ENCODE results near the gene MLXIP.
"Not testable (repeated sequence)": the region's sequence is repeated elsewhere in the genome, so short reads cannot be mapped to it uniquely, and the experiment has no call there.

Gene MLXIP

DNA sequence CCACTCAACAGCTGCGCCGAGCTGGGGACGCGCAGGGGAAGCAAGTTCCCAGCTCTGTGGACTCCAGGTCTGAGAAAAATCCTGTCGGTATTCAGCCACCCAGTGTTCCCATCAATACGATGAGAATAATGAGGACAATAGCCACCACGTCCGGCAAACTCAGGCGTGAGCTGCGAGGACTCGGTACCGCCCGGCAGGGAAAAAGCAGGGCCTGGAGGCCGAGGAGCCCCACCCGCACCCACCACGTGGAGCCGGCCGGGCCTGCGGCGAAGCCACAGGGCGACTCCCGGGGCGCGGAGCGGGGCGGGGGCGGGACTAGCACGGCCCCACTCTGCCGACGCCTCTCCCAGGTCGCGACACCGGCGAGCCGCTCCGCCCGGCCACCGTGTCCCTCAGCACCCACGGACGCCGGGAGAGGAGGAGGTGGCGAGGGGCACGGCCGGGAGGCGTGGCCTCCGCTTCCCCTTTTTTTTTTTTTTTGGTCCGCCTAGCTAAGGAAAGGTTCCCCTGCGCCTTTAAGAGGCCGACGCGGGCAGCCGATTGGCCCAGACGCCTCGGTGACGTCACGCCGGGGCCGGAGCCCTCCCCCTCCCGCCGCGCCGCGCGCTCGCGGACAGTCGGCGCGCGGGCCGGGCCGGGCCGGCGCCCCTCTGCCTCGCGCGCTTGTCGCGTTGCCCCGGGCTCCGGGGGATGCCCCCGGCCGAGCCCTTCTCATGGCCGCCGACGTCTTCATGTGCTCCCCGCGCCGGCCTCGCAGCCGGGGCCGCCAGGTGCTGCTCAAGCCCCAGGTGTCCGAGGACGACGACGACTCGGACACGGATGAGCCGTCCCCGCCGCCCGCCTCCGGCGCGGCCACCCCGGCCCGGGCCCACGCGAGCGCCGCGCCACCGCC lies at the start of gene MLXIP:
Gene MLXIP, plus strand, starts transcription at position 616 of the 892 bp plus-strand sequence. Its CDS starts 98 bp downstream, at position 714.
- peak; percentile 84 for DNase-seq

GRCh38 chr12:122028905-122029560 lies 49.5 kb upstream of the MLXIP start:
- no peak for DNase-seq

DNA sequence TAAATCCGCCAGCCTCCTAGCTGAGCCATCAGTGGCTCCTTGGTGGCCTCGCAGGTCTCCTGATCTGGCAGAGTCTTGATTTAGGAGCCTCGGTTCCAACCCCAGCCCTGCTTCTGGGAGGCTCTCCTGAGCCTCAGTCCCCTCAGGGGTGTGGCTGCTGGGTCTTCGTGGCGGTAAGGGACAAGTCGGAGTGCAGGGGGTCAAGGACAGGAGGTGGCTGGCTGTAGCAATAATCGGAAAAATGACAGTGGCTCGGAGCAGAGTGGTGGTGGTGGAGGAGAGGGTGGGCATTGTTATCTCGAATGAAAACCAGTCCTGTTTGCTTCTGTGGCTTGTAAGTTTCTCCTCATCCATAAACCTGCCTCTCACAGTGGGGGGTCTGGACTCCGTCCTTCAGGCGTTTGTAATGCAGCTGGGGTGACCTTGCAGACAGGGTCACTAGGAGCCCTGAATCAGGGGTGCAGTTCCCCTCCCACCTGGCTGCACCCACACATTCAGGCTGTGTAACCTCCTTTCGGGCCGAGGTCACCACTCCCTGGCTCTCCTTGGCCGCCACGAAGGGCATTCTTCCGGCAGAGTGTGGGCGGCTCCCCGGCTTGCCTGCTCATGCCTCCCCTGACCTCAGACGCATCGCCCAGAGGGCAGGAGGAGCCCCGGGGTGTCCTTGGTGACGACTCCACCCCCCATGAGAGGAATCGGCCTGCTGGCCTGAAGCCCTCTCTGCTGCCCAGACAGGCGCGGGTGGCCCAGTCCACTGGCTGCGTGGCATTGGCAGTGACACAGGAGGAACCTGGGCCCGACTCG lies 48.7 kb upstream of the MLXIP start:
- no peak for DNase-seq

DNA sequence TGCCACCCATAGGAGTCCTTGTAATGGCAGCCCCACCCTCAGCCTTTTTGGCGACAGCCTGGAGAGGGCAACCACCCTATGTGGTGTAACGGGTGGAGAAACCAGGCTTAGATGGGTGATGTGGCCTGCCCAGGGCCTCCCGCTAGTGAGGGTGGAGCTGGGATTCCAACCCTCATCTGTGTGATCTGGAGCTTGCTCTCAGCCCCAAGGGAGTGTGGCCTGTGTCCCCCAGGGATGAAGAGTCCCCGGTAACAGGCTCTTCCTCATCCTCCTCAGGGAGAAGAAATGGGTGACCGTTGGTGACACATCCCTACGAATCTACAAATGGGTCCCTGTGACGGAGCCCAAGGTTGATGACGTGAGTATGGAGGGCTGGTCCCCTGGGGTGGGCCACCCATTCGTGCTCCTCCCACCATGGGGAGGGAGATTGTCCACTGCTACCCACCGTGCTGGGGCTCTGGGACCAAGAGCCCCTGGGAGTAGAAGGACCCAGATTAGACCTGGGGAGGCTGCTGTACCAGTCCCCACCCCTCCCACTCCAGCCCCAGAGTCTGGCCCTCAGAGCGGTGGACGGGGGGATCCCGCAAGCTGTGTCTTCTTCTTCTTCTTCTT lies 48.0 kb upstream of the MLXIP start:
- no peak for DNase-seq

DNA sequence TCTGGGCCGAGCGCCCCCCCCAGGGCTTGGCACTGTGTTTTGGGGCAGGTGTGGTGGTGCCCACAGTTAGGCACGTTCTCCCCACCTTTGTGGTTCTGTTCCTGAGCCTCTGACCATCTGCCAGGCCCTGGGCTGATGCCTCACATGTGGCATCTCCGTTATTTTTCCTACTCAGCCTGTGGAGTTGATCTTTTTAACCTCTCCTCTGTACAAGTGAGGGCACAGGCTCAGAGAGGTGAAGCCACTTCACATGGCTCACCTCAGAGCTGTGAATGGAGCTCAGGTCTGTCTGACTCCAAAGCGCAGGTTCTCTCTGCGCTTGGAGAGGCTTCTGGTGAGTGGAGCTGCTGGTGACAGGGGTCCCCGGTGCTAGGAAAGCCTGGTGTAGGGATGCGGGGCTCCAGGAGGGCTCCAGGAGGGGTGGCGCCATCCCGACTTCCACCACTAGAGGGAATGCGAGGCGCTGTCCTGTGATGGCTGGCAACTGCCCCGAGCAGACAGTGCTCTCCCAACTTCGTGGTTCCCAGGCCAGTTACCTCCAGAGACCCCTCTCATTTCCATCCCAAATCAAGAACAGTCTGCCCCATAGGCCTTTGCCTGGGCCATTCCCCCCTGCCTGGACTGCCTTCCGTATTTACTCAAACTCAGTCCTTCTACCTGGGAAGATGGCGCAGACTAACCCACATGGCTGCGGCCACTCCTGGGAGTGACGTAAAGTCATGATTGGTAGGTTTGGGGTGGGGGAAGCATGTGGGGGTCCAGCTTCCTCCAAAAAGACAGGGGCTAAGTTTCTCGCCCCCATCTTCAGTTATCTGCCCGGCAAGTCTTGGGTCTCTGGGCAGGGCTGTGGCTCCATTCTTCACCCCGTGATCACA lies 47.0 kb upstream of the MLXIP start:
- no peak for DNase-seq

DNA sequence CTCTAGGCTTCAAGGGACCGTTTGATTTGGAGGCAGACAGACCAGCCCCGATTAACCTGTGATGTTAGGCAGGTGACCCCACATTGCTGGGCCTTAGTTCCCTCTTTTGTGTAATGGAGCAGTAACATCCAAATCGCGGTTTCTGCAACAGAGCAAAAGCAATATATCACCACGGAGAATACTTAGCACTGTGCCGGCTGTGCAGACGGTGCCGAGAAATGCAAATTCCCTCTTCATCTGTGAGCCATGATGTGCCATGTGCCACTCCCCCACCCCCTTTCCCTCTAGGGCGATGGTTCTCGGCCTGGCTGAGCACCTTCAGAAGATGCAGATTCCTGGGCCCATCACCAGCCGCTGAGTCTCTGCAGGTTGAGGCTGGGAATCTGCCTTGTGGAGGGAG lies 46.0 kb upstream of the MLXIP start:
- DNase-seq = no peak

GRCh38 chr12:122035292-122035691 lies 43.3 kb upstream of the MLXIP start:
- DNase-seq = no peak

DNA sequence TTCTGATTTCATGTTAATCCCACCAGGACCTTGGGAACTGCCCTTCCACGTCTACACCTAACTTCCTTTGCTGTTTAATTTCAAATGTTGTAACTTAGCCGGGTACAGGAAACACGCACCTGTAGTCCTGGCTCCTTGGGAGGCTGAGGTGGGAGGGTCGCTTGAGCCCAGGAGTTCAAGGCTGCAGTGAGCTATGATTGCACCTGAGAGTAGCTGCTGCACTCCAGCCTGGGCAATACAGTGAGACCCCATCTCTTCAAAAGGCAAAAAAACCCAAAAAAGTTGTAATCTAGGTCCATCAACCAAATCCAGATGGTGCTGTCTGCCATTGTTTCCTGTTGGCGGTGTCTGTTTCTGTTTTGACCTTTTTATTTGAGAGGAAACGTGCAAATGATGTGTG lies 42.4 kb upstream of the MLXIP start:
- DNase-seq = no peak

DNA sequence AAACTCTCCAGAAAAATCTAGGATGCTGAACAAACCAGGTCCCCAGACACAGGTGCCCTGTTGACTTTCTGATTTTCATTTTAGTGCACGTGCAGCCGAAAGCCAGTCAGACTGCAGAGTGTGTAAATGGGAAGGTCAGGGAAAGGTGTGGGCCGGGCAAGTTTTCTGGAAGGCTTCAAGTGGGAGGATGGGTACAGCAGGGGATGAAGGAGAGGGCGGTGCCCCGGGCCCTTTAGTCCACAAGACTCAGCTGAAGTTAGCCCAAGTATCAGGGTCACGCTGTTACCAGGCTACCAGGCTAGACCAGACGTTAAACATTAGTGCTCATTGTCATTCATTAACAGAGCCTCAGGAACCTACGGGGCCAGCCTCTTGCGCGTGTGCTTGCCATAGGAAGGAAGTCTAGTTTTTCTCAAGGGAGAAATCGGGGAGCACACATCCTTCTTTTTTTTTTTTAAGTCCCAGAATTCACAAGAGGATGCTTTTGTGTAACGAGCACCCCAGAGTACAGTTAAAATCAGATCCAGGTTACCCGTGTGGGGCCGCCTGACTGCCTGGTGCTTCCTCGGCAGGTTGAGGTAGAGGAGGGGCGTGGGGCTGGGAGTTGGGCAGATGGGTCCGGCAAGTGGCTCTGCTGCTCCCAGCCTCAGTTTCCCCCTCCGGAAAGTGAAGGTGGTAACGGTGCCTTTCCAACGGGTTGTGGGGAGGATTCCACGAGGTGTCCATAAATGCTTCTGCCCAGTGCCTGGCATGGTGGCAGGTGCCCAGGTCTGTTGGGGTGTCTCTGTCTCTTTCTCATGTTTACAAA lies 37.8 kb upstream of the MLXIP start:
- no peak for DNase-seq

- not testable (repeated sequence) for DNase-seq
These were observed 37.1 kb upstream of the MLXIP start for GRCh38 chr12:122041458-122041857.

DNA sequence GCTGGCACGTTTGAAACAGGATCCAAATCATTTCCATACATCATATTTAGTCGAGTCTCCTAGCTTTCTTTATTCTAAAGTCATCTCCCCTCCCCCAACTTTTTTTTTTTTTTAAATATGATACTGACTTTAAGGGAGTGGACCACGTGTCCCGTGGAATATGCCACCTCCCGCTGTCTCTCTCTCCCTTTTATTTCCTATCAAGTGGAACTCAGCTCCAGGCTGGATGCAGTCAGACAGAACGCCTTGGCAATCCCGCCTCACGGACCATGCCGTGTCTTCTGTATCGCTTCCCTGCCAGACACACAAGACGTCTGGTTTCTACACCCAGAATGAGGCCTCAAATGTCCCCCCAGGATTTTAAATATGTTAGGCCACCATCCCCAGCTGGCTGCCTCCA lies 35.6 kb upstream of the MLXIP start:
- DNase-seq = no peak

DNA sequence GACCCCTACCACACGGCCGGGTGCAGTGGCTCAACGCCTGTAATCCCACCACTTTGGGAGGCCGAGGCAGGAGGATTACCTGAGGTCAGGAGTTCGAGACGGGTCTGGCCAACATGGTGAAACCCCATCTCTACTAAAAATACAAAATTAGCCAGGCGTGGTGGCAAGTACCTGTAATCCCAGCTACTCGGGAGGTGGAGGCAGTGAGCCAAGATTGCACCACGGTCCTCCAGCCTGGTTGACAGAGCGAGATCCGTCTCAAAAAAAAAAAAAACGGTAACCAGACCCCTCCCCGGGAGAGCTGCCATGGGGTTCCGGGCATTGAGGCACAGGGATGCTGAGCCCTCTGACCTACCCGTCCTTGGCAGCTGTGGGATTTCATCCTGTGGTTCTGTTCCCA lies 35.1 kb upstream of the MLXIP start:
- DNase-seq = no peak

- no peak for DNase-seq
These were observed 33.3 kb upstream of the MLXIP start for GRCh38 chr12:122045262-122045661.

DNA sequence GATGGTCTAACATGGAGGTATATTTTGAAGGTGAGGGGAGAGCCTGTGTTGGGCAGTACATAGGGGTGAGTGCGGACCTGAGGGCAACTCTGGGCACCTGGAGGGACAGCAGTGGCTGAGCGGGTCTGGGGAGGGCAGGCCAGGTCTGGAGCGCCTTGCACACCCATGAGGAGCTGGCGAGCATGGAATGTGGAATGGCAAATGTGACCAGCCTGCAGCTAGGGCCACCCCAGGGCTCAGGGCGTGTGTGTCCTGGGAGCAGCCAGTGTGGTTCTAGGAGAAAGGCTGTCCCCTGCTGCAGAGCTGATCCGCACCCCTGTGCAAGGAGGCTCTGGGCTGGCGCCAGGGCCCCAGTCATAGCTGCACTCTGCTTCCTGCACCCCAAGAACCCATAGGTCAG lies 32.4 kb upstream of the MLXIP start:
- DNase-seq = no peak

DNA sequence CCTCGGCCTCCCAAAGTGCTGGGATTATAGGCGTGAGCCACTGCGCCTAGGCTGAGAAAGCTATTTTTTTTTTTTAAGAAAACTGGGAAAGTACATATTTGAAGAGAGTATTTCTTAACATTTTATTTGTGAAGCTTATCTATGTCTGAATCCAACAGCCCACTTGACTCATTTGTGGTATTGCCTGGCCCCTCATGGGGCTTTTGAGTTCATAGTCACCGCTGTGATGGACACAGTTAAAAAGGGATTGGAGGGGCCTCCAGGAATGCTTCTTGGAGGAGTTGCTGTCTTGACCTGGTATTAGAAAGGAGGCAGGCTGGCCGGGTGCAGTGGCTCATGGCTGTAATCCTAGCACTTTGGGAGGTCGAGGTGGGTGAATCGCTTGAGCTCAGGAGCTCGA lies 30.4 kb upstream of the MLXIP start:
- no peak for DNase-seq

GRCh38 chr12:122049827-122050226 lies 28.7 kb upstream of the MLXIP start:
- no peak for DNase-seq

DNA sequence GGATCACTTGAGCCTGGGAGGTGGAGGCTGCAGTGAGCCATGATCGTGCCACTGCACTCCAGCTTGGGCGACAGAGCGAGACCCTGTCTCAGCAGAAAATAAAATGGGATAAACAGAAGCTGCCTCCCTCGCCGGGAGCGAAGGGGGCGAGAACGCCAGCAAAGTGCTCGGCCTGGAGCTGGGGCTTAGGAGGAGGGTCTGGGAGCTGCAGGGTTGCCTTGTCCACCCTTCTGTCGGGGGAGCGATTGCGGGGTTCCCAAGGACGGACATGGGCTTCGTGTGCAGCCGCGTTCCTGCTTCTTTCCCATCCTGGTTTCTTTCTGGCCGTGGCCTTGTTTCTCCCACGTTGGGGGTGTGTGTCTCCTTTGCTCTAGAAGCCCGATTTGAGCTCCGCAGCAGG lies 27.9 kb upstream of the MLXIP start:
- no peak for DNase-seq

GRCh38 chr12:122051231-122051876 lies 27.2 kb upstream of the MLXIP start:
- peak; percentile 13 for DNase-seq

DNA sequence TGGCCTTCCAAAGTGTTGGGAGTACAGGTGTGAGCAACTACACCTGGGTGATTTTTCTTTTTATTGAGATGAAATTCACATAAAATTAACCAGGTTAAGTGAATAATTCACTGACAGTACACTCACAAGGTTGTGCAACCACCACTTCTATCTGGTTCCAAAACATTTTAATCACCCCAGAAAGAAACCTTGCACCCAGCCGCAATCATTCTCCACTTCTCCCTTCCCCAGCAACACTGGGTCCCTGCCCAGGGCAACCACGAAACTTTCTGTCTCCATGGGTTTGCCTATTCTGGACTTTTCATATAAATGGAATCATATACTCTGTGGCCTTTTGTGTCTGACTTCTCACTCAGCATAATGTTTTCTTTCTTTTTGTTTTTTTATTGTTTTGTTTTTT lies 26.3 kb upstream of the MLXIP start:
- DNase-seq = no peak

- DNase-seq = no peak
These were observed 23.6 kb upstream of the MLXIP start for GRCh38 chr12:122054842-122055520.

Measured in SHP77 treated with DMSO at 0.1 percent for 48 hours (cell line).